Measurements from ENCODE around the gene CDKN2A.

GRCh38 chr9:21941337-21941995 is 52.7 kb downstream of the CDKN2A start:
- TF ChIP-seq EZH2 (IDR thresholded peaks at IDR 0.05; ENCODE audit: borderline replicate concordance, insufficient read depth, low read length, poor library complexity, severe bottlenecking), result no peak
- TF ChIP-seq POLR2AphosphoS5 (IDR thresholded peaks at IDR 0.05), result no peak
- TF ChIP-seq CTCF (IDR thresholded peaks at IDR 0.05; ENCODE audit: poor library complexity, severe bottlenecking), result no peak
- no peak for TF ChIP-seq MXI1 (conservative IDR thresholded peaks at IDR 0.05; ENCODE audit: poor library complexity, severe bottlenecking)
- no peak for TF ChIP-seq TAF1 (IDR thresholded peaks at IDR 0.05; ENCODE audit: low read depth)
- TF ChIP-seq REST (IDR thresholded peaks at IDR 0.05; ENCODE audit: borderline replicate concordance), result no peak

Measured in neural cell (in vitro differentiated cells).